Activated CD4-positive, CD25-positive, alpha-beta regulatory T cell (primary cell): ENCODE measurements around the gene VPS13C.
A peak's percentile ranks its signal among the peaks of the same experiment; 100 is the strongest.
"Not testable (repeated sequence)": the region's sequence is repeated elsewhere in the genome, so short reads cannot be mapped to it uniquely, and the experiment has no call there.

Source experiments
- DNase-seq, 4 experiments: peaks; one replicate each; lab custom pipeline; 2025; lab: John Stamatoyannopoulos, UW

VPS13C gene

GRCh38 chr15:62069551-62069950 lies 9.3 kb upstream of the VPS13C start:
- DNase-seq: no peak

GRCh38 chr15:62068810-62069167 lies 8.5 kb upstream of the VPS13C start:
- DNase-seq: no peak

GRCh38 chr15:62068071-62068809 lies 8.0 kb upstream of the VPS13C start:
- DNase-seq: no peak

- no peak for DNase-seq
Observed at GRCh38 chr15:62067448-62068044, 7.3 kb upstream of the VPS13C start.

- peak; percentile 21 to 32 (median 22) for DNase-seq
Observed at GRCh38 chr15:62066663-62067447, 6.6 kb upstream of the VPS13C start, which contains the start of gene C2CD4A. Gene C2CD4A, plus strand, starts transcription at chr15:62066977. Its CDS starts 637 bp downstream, at chr15:62067614.

GRCh38 chr15:62063825-62064635 lies 3.8 kb upstream of the VPS13C start:
- no peak for DNase-seq

GRCh38 chr15:62060896-62061280 lies 641 bp upstream of the VPS13C start:
- no peak for DNase-seq

- peak in 3 of 4 experiments; percentile 31 to 41 (median 37) for DNase-seq
Observed at GRCh38 chr15:62059816-62060112, 483 bp downstream of the VPS13C start.

GRCh38 chr15:62059108-62059815 lies 985 bp downstream of the VPS13C start:
- DNase-seq: no peak

- DNase-seq: no peak
Observed at GRCh38 chr15:62058327-62059028, 1.8 kb downstream of the VPS13C start.

- DNase-seq: no peak
Observed at GRCh38 chr15:62057341-62057980, 2.8 kb downstream of the VPS13C start.

- DNase-seq: no peak
Observed at GRCh38 chr15:62054979-62055378, 5.3 kb downstream of the VPS13C start.

- DNase-seq: no peak
Observed at GRCh38 chr15:62053439-62054085, 6.7 kb downstream of the VPS13C start.

GRCh38 chr15:62052713-62053112 lies 7.5 kb downstream of the VPS13C start:
- no peak for DNase-seq

- DNase-seq: no peak
Observed at GRCh38 chr15:62051166-62051565, 9.1 kb downstream of the VPS13C start.

GRCh38 chr15:62050115-62050514 lies 10.1 kb downstream of the VPS13C start:
- no peak for DNase-seq

- not testable (repeated sequence) for DNase-seq
Observed at GRCh38 chr15:62048254-62048653, 12.0 kb downstream of the VPS13C start.

GRCh38 chr15:62047282-62047827 lies 12.9 kb downstream of the VPS13C start:
- no peak for DNase-seq

GRCh38 chr15:62046078-62046743 lies 14.0 kb downstream of the VPS13C start:
- no peak for DNase-seq
